Activated naive CD8-positive, alpha-beta T cell treated with anti-CD3 and anti-CD28 coated beads, Interleukin-2, amount 10 ng/mL, durations not matched to agents 7 days and 5 days (primary cell): ENCODE measurements around the gene SYNGR1. TPM values are rescaled to one million over a fixed set of nuclear protein-coding genes. Genes with fewer than 3 reads are reported as not detected.

Experiments
- ATAC-seq: fragments of 150-1000 bp; cut with Tn5 transposase; one replicate; pipeline ENCODE4 v1.10.0; 2021; ENCODE audit warnings: low read depth, moderate library complexity
- POLR2A ChIA-PET: fragments of 350-600 bp; sonication (Branson Sonifier 250); formaldehyde crosslinking; loops from one replicate; lab custom pipeline; 2021; ENCODE audit warnings: antibody characterized with exemption; lab: Charles Lee
- DNase-seq: peaks from one replicate; pipeline ENCODE4 v3.0.0; 2021
- H3K27ac Mint-ChIP-seq: one replicate; pipeline ENCODE4 v1.8.0; 2022; ENCODE audit warnings: mild to moderate bottlenecking, mixed read lengths
- H3K27me3 Mint-ChIP-seq: one replicate; pipeline ENCODE4 v1.8.0; 2022; ENCODE audit warnings: mild to moderate bottlenecking, moderate library complexity, mixed read lengths
- H3K36me3 Mint-ChIP-seq: one replicate; pipeline ENCODE4 v1.8.0; 2021; ENCODE audit warnings: mild to moderate bottlenecking, mixed read lengths
- H3K4me1 Mint-ChIP-seq: one replicate; pipeline ENCODE4 v1.8.0; 2021; ENCODE audit warnings: mixed read lengths
- H3K4me3 Mint-ChIP-seq: one replicate; pipeline ENCODE4 v1.8.0; 2022; ENCODE audit warnings: mild to moderate bottlenecking, moderate library complexity, mixed read lengths
- H3K9me3 Mint-ChIP-seq: one replicate; pipeline ENCODE4 v1.8.0; 2021; ENCODE audit warnings: mixed read lengths
- total RNA-seq, 2 experiments: library from RNA; stranded (reverse); gene quantifications; one replicate each; pipeline ENCODE4 v1.2.3, GENCODE V29; 2021

The SYNGR1 gene
- total RNA-seq, 2 experiments from 2014 or later = 27.1 to 31.6 TPM

DNA sequence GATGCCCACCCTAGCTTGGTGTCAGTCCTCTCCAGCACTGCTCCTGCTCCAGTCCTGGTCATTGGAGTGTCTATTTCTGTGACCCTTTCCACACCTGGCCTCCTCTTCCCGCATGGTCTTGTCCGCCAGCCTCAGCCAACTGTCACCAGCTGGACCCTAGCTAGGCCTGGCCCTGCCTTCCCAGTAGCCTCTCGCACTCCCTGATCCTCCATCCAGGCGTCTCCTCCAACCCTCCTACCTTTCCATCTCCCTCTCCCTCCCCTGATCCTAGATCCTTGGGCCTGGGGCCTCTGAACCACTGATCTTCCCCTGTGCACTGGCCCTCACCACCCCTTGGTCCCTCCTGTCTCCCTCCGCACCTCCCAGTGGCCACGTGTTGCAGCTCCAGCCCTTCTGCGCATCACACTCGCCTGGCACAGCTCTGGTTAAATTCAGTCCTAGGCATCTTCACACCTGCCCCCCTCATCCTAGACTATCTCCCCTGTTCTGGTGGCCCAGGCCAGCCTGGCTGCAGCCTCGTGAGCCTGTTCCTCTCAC is 9.9 kb downstream of the SYNGR1 start:
- Mint-ChIP-seq H3K4me1 (peaks cover 3% of the 10 kb centered on the region), H3K36me3 (no peaks in the 10 kb centered on the region), H3K27me3 (no peaks in the 10 kb centered on the region), H3K9me3 (no peaks in the 10 kb centered on the region), H3K27ac (no peak overlapping the region), H3K4me3 (no peak overlapping the region)
- ATAC-seq (no peak), DNase-seq (no peak)
- POLR2A ChIA-PET = no interaction called here

DNA sequence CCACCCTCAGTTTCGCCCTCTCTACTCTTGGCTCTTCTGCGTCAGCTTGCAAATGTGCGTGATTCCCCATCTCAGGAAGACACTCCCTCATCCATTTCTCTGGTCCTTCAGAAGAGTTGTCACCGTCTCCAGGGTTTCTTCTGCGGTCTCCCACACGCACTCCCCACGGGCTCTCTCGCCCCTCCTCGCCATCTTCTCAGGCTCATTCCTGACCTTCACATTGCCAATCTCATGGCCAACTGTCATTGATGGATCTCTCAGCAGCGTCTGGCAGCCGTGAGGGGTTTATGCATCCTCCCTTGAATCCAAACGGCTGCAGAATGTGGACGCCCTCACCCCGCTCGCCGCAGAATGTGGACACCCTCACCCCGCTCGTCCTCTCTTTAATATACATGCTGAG is 10.5 kb downstream of the SYNGR1 start:
- Mint-ChIP-seq H3K36me3 (no peaks in the 10 kb centered on the region), H3K9me3 (no peaks in the 10 kb centered on the region), H3K4me1 (peaks cover 3% of the 10 kb centered on the region), H3K4me3 (no peak overlapping the region), H3K27me3 (no peaks in the 10 kb centered on the region), H3K27ac (no peak overlapping the region)
- ATAC-seq (no peak), DNase-seq (no peak)
- POLR2A ChIA-PET = no interaction called here

GRCh38 chr22:39360674-39361413 is 11.1 kb downstream of the SYNGR1 start:
- POLR2A ChIA-PET = interaction anchor here (0.7 to 0.9 kb wide), 2 partner anchors 50 to 174 kb away, joined by 3 to 4 read pairs; no protein-coding TSS in a partner anchor
- peaks cover 3% of the 10 kb centered on the region for H3K4me1 Mint-ChIP-seq
- H3K9me3 Mint-ChIP-seq = no peaks in the 10 kb centered on the region
- ATAC-seq (no peak), DNase-seq (no peak)
- no peaks in the 10 kb centered on the region for H3K36me3 Mint-ChIP-seq
- H3K27ac Mint-ChIP-seq = no peak overlapping the region
- no peaks in the 10 kb centered on the region for H3K27me3 Mint-ChIP-seq
- no peak overlapping the region for H3K4me3 Mint-ChIP-seq

DNA sequence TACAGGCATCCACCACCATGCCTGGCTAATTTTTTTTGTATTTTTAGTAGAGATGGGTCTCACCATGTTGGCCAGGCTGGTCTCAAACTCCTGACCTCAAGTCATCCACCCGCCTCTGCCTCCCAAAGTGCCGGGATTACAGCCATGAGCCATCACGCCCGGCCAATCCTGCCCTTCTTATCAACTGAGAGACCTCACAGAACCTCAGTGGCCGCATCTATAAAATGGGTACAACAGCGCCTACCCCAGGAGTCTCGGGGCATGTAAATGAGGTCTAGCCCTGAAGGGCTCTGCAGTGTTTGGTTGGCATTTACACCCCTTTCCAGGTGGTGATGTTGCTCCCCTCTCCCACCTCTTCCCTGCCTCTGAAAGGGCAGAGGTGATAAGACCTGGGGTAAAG is 11.7 kb downstream of the SYNGR1 start:
- POLR2A ChIA-PET = interaction anchor here (0.9 kb wide), 1 partner anchor 49 kb away, joined by 3 read pairs; no protein-coding TSS in a partner anchor
- H3K4me3 Mint-ChIP-seq = no peak overlapping the region
- H3K27me3 Mint-ChIP-seq = no peaks in the 10 kb centered on the region
- no peak for DNase-seq
- ATAC-seq = no peak
- H3K27ac Mint-ChIP-seq = no peak overlapping the region
- H3K9me3 Mint-ChIP-seq = no peaks in the 10 kb centered on the region
- H3K36me3 Mint-ChIP-seq = peaks cover under 1% of the 10 kb centered on the region
- peaks cover under 1% of the 10 kb centered on the region for H3K4me1 Mint-ChIP-seq

DNA sequence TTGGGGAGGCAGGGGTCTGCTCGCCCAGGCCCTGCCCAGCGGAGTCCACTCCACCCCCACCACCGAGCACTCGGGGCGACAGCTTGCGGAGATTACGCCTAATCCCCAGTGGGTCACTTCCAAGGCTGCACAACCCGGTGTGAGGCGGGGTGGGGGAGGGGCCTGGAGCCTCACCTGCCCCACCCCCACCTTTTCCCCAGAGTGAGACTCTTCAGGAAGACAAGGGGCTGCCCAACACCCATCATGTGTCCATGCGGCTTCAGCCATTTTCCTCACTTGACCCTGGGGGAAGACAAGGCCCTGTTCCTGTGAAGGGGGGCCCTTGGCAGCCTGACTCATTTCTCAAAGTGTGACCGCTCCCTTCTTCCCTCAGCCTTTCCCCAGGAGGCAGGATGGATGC is 12.5 kb downstream of the SYNGR1 start:
- DNase-seq (no peak), ATAC-seq (no peak)
- peaks cover 6% of the 10 kb centered on the region for H3K4me1 Mint-ChIP-seq
- POLR2A ChIA-PET = no interaction called here
- H3K9me3 Mint-ChIP-seq = no peaks in the 10 kb centered on the region
- peaks cover 2% of the 10 kb centered on the region for H3K36me3 Mint-ChIP-seq
- H3K27me3 Mint-ChIP-seq = no peaks in the 10 kb centered on the region
- H3K4me3 Mint-ChIP-seq = no peak overlapping the region
- no peak overlapping the region for H3K27ac Mint-ChIP-seq

DNA sequence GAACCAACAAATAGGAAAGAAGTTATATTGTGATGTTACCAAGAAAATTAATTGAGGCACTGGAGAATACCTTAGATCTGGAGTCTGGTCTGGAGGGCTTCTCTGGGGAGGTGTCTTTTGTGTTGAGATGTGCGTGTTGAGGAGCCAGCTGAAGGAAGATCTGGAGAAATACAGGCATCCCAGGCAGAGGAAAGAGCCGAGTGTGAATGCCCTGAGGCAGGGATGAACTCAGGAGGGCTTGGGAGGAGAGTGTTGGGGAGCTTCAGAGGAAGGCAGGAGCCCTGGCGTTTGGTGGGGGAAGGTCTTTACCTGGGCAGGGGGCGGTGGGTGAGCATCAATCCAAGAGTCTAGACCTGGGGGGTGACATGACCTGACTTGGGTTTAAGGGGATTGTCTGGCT is 13.1 kb downstream of the SYNGR1 start:
- POLR2A ChIA-PET = no interaction called here
- no peaks in the 10 kb centered on the region for H3K27me3 Mint-ChIP-seq
- ATAC-seq = no peak
- DNase-seq = no peak
- H3K36me3 Mint-ChIP-seq = peaks cover 2% of the 10 kb centered on the region
- H3K9me3 Mint-ChIP-seq = no peaks in the 10 kb centered on the region
- H3K27ac Mint-ChIP-seq = peak overlapping the region; percentile 58
- H3K4me3 Mint-ChIP-seq = no peak overlapping the region
- H3K4me1 Mint-ChIP-seq = peaks cover 9% of the 10 kb centered on the region

DNA sequence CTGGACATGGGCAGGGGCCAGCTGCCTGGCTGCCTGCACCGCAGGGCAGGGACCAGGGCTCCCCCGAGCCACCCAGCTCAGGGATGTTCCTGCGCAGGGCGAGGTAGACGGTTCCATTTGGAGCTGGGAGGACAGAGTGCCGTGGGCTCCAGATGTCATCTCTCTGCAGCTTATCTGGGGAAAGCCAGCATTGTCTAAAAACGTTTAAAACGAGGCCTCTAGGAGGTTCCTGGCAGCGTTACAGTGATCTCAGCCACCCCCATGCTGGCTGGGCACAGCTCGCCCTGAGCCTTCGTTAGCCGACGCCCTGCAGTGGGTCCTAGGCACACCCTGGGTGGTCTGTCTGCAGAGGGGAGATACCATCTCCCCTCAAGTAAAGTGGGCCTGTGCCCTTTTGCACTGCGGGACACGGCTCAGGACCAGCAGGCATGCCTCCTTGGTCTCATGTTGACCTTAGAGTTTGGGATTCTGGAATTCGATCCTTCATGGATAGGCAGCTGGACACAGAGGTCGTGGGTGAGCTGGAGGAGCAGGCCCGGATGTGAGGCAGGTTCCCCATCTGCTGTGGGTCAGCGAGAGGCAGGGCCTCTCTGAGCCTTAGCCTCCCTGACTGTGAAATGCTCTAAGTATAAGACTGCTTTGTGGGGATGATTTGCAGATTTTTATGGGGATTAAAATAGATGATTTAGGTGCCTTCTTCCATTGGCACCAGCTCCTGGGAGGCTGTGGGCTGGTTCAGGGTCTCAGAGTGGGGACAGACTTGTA is 14.1 kb downstream of the SYNGR1 start:
- Mint-ChIP-seq H3K4me1 (peaks cover 9% of the 10 kb centered on the region), H3K27me3 (no peaks in the 10 kb centered on the region), H3K27ac (no peak overlapping the region), H3K4me3 (no peak overlapping the region), H3K9me3 (no peaks in the 10 kb centered on the region), H3K36me3 (peaks cover 2% of the 10 kb centered on the region)
- POLR2A ChIA-PET = interaction anchor here (0.6 to 1.3 kb wide), 2 partner anchors 12 to 49 kb away, joined by 4 to 6 read pairs; no protein-coding TSS in a partner anchor
- DNase-seq (no peak), ATAC-seq (no peak)

DNA sequence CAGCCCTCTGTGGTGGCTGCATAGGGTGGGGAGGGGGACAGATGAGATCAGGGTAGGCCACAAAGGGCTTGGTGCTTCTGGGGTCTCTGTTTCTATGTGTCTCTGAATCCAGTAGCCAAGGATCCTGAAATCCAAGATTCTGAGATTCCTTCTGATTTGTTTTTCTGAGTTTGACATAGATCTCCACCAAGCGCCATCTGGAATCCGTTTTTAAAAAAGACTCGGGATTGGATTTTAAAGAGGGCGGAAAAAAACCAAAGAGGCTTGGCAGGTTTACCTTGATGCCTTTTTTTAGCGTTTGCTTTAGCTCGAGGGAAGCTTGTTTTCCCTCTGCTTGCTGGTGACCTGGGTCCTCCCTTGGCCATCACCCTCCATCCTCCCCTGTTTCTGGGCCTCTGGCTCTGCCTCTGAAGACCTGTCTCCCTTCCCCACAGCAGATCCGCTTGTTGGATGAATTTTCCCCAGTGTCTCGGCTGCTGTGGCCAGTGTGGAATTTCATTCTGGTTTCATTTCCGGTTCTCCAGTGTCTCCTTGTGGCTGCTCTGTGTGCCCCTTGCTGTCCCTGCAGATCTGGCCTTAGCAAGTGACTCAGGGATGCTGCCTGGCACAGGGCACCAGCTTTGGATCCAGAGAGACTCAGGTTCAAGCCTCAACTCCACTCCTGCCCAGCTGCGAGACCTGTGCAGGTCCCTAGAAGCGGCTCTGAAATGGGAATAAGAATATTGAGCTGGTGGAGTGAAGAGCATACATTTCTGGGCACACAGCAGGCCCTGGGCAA is 15.1 kb downstream of the SYNGR1 start:
- DNase-seq (no peak), ATAC-seq (no peak)
- Mint-ChIP-seq H3K27me3 (no peaks in the 10 kb centered on the region), H3K4me1 (peaks cover 9% of the 10 kb centered on the region), H3K4me3 (no peak overlapping the region), H3K27ac (no peak overlapping the region), H3K9me3 (no peaks in the 10 kb centered on the region), H3K36me3 (peaks cover 2% of the 10 kb centered on the region)
- POLR2A ChIA-PET = interaction anchor here (1.3 kb wide), 1 partner anchor 13 kb away, joined by 6 read pairs; no protein-coding TSS in a partner anchor

GRCh38 chr22:39365492-39365780 is 15.6 kb downstream of the SYNGR1 start:
- H3K4me1 Mint-ChIP-seq = peaks cover 9% of the 10 kb centered on the region
- H3K36me3 Mint-ChIP-seq = peaks cover 2% of the 10 kb centered on the region
- H3K27ac Mint-ChIP-seq = no peak overlapping the region
- H3K27me3 Mint-ChIP-seq = no peaks in the 10 kb centered on the region
- DNase-seq (no peak), ATAC-seq (no peak)
- POLR2A ChIA-PET = no interaction called here
- peaks cover 1% of the 10 kb centered on the region for H3K9me3 Mint-ChIP-seq
- no peak overlapping the region for H3K4me3 Mint-ChIP-seq

DNA sequence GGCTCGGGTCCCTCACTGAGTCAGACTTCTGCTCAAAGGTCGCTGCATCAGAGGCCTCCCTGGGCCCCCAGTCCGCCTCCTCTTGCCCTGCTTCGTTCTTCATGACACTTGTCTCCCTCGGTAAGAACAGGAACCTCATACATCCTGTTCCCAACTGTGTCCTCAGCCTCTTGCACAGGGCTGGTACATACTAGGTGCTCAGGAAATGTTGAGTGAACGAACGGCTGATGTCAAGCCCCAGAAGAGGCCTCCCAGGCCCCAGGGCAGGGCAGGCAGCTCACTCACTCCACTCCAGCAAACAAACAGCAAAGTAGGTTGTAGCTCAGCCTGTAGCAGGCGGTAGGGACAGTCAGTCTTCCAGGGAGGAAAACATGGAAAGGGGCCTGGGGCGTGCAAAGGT is 17.2 kb downstream of the SYNGR1 start:
- Mint-ChIP-seq H3K4me1 (peaks cover 9% of the 10 kb centered on the region), H3K36me3 (peaks cover 4% of the 10 kb centered on the region), H3K27me3 (no peaks in the 10 kb centered on the region), H3K4me3 (no peak overlapping the region), H3K27ac (peak overlapping the region; percentile 50), H3K9me3 (peaks cover 3% of the 10 kb centered on the region)
- POLR2A ChIA-PET = no interaction called here
- DNase-seq (no peak), ATAC-seq (no peak)

DNA sequence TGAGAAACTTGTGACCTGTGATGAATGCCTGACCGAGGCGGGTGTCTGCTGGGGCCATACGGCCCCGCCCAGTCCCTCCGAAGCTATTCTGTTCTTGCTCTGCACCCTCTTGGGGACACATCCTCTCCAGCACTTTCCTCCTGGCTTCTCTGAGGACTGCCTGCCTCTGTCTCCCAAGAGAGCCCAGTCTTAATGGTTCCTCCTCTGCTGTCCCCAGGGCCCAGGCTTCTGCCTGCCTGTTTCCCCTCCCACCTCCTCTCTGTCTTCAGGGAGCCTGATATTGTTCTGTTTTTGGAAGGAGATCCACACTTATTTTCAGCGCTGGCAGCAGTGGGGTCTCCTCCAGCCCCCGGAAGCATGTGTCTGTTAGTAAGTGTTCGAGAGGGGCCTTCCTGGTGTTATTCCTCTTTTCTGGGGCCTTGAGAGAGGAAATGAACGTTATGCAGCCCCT is 18.7 kb downstream of the SYNGR1 start:
- DNase-seq = no peak
- peaks cover 5% of the 10 kb centered on the region for H3K9me3 Mint-ChIP-seq
- H3K4me3 Mint-ChIP-seq = no peak overlapping the region
- no peaks in the 10 kb centered on the region for H3K27me3 Mint-ChIP-seq
- H3K4me1 Mint-ChIP-seq = peaks cover 9% of the 10 kb centered on the region
- POLR2A ChIA-PET = no interaction called here
- peaks cover 4% of the 10 kb centered on the region for H3K36me3 Mint-ChIP-seq
- no peak for ATAC-seq
- H3K27ac Mint-ChIP-seq = no peak overlapping the region

DNA sequence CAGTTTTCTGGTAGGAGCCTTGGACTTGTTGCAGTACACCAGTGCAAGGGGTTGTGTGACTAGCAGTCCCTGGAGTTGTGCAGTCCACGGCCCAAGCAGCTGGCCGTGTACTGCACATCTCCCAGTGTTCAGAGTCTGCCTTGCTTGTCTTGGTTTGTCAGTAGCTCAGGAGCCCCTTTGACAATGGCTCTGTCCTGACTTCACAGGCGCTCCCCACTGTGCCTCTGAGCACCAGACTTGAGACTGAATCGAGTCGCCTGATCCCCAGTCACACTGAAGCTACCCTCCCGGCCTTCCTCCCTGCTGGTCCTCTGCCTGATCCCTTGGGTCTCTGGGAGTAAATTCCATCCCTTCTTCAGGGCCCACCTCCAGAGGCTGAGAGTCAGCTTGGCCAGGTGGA is 19.4 kb downstream of the SYNGR1 start:
- peaks cover 9% of the 10 kb centered on the region for H3K4me1 Mint-ChIP-seq

GRCh38 chr22:39369586-39369985 is 19.8 kb downstream of the SYNGR1 start:
- POLR2A ChIA-PET = no interaction called here
- ATAC-seq = no peak
- peaks cover 9% of the 10 kb centered on the region for H3K4me1 Mint-ChIP-seq
- no peak overlapping the region for H3K4me3 Mint-ChIP-seq
- no peaks in the 10 kb centered on the region for H3K27me3 Mint-ChIP-seq
- H3K9me3 Mint-ChIP-seq = peaks cover 5% of the 10 kb centered on the region
- peaks cover 4% of the 10 kb centered on the region for H3K36me3 Mint-ChIP-seq
- H3K27ac Mint-ChIP-seq = no peak overlapping the region
- DNase-seq = no peak

More for the DNA sequence above, 19.4 kb downstream of the SYNGR1 start:
- POLR2A ChIA-PET = no interaction called here
- Mint-ChIP-seq H3K4me3 (no peak overlapping the region), H3K9me3 (peaks cover 5% of the 10 kb centered on the region), H3K27me3 (no peaks in the 10 kb centered on the region), H3K36me3 (peaks cover 4% of the 10 kb centered on the region), H3K27ac (no peak overlapping the region)
- no peak for ATAC-seq
- no peak for DNase-seq
